ENCODE results near the gene DCAF5. TPM values are rescaled to one million over a fixed set of nuclear protein-coding genes. Genes with fewer than 3 reads are reported as not detected.

DCAF5 gene
- total and polyA plus RNA-seq, 2 donors (not counting 1 experiment from before 2014, with no cell fraction given): 62.2 to 65.5 TPM

DNA sequence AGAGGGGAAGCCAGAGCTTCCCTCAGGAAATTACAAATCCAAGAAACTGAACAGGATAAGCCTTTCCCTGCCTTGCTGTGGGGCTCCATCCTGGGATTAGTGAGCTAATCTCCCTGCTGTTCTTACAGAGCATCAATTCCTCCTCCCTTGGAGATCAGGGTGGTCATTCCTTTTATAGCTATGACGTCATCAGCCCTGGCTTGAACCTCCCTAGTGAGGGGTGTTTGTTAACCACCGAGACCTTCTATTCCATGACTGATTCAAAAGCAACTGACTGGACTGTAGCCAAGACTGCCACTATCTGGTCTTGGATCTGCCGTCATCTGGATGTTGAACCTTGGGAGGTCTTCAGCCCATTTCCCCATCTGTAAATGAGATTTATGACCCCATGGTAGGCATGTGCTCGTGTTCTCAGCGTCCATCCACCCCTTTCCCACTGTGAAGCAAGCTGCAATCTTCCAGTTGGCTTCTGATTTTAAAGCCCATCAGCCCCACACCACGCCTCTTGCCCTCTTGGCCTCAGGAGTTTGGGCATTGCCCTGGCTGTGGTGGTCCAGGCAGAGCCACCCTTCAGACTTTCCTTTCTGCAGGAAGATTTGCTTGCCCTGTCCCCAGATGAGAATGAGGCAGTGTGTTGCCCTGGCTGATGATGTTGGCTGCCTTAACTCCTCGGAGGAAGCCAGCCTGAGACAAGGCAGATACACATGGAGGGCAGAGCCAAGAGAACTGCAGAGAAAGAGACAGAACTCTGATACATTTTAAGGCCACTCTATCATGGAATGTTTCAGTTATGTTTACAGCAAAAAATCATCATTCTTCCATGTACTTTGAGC is 114.2 kb downstream of the DCAF5 start:
- CTCF ChIA-PET: no interaction called here
- Mint-ChIP-seq H3K4me1 (no peaks in the 10 kb centered on the region), H3K9me3 (ENCODE audit: insufficient read depth) (no peaks in the 10 kb centered on the region), H3K27me3 (peaks cover 48% of the 10 kb centered on the region), H3K27ac (no peak overlapping the region), H3K4me3 (no peak overlapping the region)
- Histone ChIP-seq H3K27ac (ENCODE audit: low read length in 2 of 2) (no peak overlapping the region), H3K4me3 (ENCODE audit: control extremely low read depth in 1 of 5, extremely low read depth in 1 of 5, insufficient read depth in 1 of 5, low read depth in 2 of 5, low read length in 4 of 5) (no peak overlapping the region), H2AFZ (ENCODE audit: insufficient read depth, low read depth, low read length, poor library complexity, severe bottlenecking) (no peak overlapping the region), H3K4me2 (replicated peaks; ENCODE audit: low read depth, low read length, poor library complexity, severe bottlenecking) (no peak overlapping the region), H3K4me1 (ENCODE audit: control insufficient read depth in 2 of 2, insufficient read depth in 2 of 2, low read length in 2 of 2) (no peaks in the 10 kb centered on the region), H3K79me2 (ENCODE audit: control insufficient read depth, insufficient read depth, low read length) (no peaks in the 10 kb centered on the region), H3K9ac (ENCODE audit: low read length) (no peak overlapping the region), H4K20me1 (ENCODE audit: control insufficient read depth, insufficient read depth, low read length, poor library complexity, severe bottlenecking) (no peaks in the 10 kb centered on the region), H3K36me3 (replicated peaks in 1 of 2; ENCODE audit: control extremely low read depth in 1 of 2, control insufficient read depth in 1 of 2, extremely low read depth in 1 of 2, insufficient read depth in 2 of 2, low read length in 1 of 2) (no peaks in the 10 kb centered on the region), H3K9me3 (ENCODE audit: control extremely low read depth in 1 of 3, control insufficient read depth in 2 of 3, insufficient read depth in 1 of 3, low read length in 2 of 3) (peaks cover 0 to 2% (median 0%) of the 10 kb centered on the region in 3 donors), H3K27me3 (replicated peaks in 1 of 4; ENCODE audit: control extremely low read depth in 1 of 4, control insufficient read depth in 3 of 4, insufficient read depth in 4 of 4, low read length in 3 of 4) (peaks cover 0 to 37% (median 11%) of the 10 kb centered on the region in 4 experiments)
- POLR2A ChIA-PET: no interaction called here
- WGBS (ENCODE audit: insufficient coverage): 57% methylated on average over 6 of the region's 7 CpGs
- ATAC-seq (ENCODE audit: low read depth) (no peak), DNase-seq (no peak)
- intact Hi-C loops (cut with micrococcal nuclease): no loop called here
- TF ChIP-seq, protein P1, sequence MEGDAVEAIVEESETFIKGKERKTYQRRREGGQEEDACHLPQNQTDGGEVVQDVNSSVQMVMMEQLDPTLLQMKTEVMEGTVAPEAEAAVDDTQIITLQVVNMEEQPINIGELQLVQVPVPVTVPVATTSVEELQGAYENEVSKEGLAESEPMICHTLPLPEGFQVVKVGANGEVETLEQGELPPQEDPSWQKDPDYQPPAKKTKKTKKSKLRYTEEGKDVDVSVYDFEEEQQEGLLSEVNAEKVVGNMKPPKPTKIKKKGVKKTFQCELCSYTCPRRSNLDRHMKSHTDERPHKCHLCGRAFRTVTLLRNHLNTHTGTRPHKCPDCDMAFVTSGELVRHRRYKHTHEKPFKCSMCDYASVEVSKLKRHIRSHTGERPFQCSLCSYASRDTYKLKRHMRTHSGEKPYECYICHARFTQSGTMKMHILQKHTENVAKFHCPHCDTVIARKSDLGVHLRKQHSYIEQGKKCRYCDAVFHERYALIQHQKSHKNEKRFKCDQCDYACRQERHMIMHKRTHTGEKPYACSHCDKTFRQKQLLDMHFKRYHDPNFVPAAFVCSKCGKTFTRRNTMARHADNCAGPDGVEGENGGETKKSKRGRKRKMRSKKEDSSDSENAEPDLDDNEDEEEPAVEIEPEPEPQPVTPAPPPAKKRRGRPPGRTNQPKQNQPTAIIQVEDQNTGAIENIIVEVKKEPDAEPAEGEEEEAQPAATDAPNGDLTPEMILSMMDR (IDR thresholded peaks at IDR 0.05): no peak
- no peak for TF ChIP-seq EZH2 (IDR thresholded peaks at IDR 0.05; ENCODE audit: borderline replicate concordance, insufficient read depth, low read depth, low read length, poor library complexity, severe bottlenecking)

DNA sequence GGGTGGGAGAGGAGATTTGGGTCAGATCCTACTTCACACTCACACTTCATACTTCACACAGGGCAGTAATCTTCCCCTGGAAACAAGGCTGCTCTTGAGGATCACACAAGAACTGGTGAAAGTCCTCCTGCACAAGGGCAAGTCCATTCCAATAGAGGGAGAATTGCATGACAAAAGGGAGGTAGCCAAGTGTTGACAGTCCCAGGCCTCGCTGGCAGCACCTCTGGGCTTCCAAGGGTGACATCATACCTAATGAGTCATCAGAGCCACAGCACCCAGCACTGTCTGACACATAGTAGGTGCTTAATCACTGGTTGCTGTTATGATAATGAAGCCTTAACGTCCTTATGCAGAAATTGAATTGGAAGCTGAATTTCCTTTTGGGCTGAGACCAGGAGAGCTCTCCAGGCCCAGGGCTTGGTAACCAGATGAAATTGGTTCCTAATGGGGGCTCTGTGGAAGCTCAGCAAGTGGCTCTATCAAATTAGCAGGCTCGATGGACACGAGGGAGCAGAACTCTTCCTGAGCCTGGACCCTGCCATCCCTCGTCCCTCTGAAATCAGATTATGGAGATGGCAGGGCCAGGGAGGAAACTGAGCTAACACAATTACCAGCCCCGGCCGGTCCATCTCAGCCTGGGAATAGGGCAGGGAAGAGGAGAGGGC is 115.0 kb downstream of the DCAF5 start:
- Histone ChIP-seq H4K20me1 (ENCODE audit: control insufficient read depth, insufficient read depth, low read length, poor library complexity, severe bottlenecking) (no peaks in the 10 kb centered on the region), H3K4me1 (ENCODE audit: control insufficient read depth in 2 of 2, insufficient read depth in 2 of 2, low read length in 2 of 2) (no peaks in the 10 kb centered on the region), H2AFZ (ENCODE audit: insufficient read depth, low read depth, low read length, poor library complexity, severe bottlenecking) (no peak overlapping the region), H3K9ac (ENCODE audit: low read length) (no peak overlapping the region), H3K36me3 (replicated peaks in 1 of 2; ENCODE audit: control extremely low read depth in 1 of 2, control insufficient read depth in 1 of 2, extremely low read depth in 1 of 2, insufficient read depth in 2 of 2, low read length in 1 of 2) (no peaks in the 10 kb centered on the region), H3K4me2 (replicated peaks; ENCODE audit: low read depth, low read length, poor library complexity, severe bottlenecking) (no peak overlapping the region), H3K27ac (ENCODE audit: low read length in 2 of 2) (no peak overlapping the region), H3K27me3 (replicated peaks in 1 of 4; ENCODE audit: control extremely low read depth in 1 of 4, control insufficient read depth in 3 of 4, insufficient read depth in 4 of 4, low read length in 3 of 4) (peaks cover 0 to 33% (median 9%) of the 10 kb centered on the region in 4 experiments), H3K4me3 (ENCODE audit: control extremely low read depth in 1 of 5, extremely low read depth in 1 of 5, insufficient read depth in 1 of 5, low read depth in 2 of 5, low read length in 4 of 5) (no peak overlapping the region), H3K9me3 (ENCODE audit: control extremely low read depth in 1 of 3, control insufficient read depth in 2 of 3, insufficient read depth in 1 of 3, low read length in 2 of 3) (peaks cover 0 to 2% (median 0%) of the 10 kb centered on the region in 3 donors), H3K79me2 (ENCODE audit: control insufficient read depth, insufficient read depth, low read length) (no peaks in the 10 kb centered on the region)
- DNase-seq: no peak
- 75% methylated on average over 2 of the region's 7 CpGs for WGBS (ENCODE audit: insufficient coverage)
- ATAC-seq (ENCODE audit: low read depth): no peak
- Mint-ChIP-seq H3K4me3 (no peak overlapping the region), H3K27ac (no peak overlapping the region), H3K27me3 (peaks cover 40% of the 10 kb centered on the region), H3K4me1 (no peaks in the 10 kb centered on the region), H3K9me3 (ENCODE audit: insufficient read depth) (no peaks in the 10 kb centered on the region)
- ChIA-PET POLR2A (no interaction called here), CTCF (no interaction called here)
- TF ChIP-seq, protein P1 (IDR thresholded peaks at IDR 0.05): no peak
- TF ChIP-seq EZH2 (IDR thresholded peaks at IDR 0.05; ENCODE audit: borderline replicate concordance, insufficient read depth, low read depth, low read length, poor library complexity, severe bottlenecking): no peak
- intact Hi-C loops (cut with micrococcal nuclease): no loop called here

Measured in B cell (primary cell).